ENCODE data around the gene CATSPERE.
A peak's percentile ranks its signal among the peaks of the same experiment; 100 is the strongest.
"Not testable (repeated sequence)": the region's sequence is repeated elsewhere in the genome, so short reads cannot be mapped to it uniquely, and the experiment has no call there.

The CATSPERE gene

GRCh38 chr1:244636488-244637259, 175.6 kb downstream of the CATSPERE start:
- no peak for DNase-seq

GRCh38 chr1:244639561-244639960, 178.5 kb downstream of the CATSPERE start:
- no peak for DNase-seq

GRCh38 chr1:244640917-244641316, 179.8 kb downstream of the CATSPERE start:
- no peak for DNase-seq

GRCh38 chr1:244642526-244642925, 181.5 kb downstream of the CATSPERE start:
- no peak for DNase-seq

- no peak for DNase-seq
Observed at GRCh38 chr1:244642988-244643387, 181.9 kb downstream of the CATSPERE start.

DNA sequence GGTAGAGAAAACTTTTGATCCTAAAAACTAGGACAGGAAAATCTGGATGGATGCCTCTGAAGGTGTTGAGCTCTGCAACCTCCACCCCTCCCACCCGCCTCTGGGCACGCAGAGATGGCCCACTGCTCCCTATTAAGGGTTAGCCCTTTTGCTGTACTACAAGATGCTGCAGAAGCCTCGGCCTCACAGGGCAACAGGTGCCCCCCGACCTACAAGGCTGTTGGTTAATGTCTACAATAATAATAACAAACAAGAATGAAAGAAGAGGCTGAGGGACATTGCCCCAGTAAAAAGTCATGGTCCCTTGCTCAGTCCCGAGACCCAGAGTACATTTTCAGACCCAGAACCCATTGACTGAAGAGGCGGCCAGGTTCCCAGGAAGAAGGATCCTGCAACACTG, 184.3 kb downstream of the CATSPERE start:
- DNase-seq: no peak

- no peak for DNase-seq
Observed at GRCh38 chr1:244645890-244646289, 184.8 kb downstream of the CATSPERE start.

DNA sequence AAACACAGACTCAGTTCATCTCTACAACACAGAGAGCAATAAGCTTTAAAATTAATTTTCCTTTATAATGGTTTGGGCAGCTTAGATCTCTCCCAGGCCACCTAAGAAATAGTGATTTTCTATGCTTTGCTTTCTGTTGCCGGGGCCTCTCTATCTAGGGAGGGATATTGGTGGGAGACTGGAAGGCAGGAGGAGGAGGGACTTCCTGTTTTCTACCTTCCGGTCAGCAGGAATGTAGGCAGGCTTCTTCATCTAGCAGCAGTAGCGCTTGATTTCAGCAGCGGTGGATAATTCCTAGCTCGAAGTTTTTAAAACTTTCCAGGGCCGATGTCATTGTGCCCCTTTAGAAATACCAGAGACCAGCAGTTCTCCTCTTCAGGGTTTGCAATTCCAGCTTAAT, 186.7 kb downstream of the CATSPERE start:
- DNase-seq: no peak

GRCh38 chr1:244651956-244652622, 191.0 kb downstream of the CATSPERE start:
- no peak for DNase-seq

GRCh38 chr1:244652623-244653438, 191.8 kb downstream of the CATSPERE start, which contains the start of gene DESI2:
Gene DESI2 (plus strand): TSS chr1:244653126. CDS start chr1:244653314, 188 bp downstream.
- peak; percentile 98 for DNase-seq

DNA sequence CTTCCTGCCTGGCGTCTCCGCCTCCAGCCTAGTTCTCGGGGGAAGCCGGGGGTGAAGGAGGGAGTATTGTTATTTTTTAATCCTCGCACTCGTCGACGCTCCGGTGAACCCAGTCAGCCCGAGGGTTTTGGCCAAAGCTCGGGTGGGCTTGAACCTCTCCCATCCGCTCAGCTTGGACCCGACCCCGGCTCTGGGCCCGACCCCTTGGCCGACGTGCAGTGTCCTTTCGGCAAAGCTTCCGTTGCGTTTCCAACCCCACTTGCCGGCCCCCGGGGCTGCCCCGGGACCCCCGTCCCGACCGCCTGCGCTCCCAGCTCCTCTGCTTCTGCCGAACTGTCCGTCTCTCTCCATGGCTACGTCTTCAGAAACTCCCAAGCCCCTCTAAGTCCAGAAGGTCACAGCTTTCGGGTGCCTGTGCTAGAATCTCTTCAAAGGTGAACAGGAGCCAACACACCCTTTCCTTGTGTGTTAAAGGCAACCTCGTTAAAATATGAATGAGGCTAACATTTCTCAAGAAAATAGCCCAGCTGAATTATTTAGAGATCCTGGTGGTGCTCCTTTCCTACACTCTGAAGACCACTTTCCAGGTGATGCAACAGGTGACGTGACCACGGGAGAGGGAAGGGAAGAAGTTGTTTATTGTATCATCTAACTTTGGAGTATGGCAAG, 192.5 kb downstream of the CATSPERE start:
- no peak for DNase-seq

- no peak for DNase-seq
Observed at GRCh38 chr1:244654108-244655038, 193.3 kb downstream of the CATSPERE start.

DNA sequence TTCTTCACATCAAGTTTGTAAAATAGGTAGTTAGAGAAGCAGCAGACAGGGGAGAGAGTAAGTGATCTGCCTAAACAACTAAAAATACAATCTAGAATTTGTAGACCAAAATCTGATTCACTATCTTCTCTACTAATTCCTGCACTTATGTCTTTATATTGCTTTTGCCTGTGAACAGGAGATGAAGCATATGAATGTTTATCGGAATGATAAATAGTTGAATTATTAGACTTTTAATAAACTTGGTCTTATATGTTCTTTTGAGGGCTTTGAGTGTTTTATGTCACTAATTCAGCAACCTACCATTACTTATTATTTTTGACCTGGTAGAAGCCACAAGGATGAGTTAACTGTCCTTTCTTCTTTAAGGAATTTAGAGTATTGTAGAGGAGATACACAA, 194.1 kb downstream of the CATSPERE start:
- no peak for DNase-seq

- no peak for DNase-seq
Observed at GRCh38 chr1:244657421-244657820, 196.3 kb downstream of the CATSPERE start.

DNA sequence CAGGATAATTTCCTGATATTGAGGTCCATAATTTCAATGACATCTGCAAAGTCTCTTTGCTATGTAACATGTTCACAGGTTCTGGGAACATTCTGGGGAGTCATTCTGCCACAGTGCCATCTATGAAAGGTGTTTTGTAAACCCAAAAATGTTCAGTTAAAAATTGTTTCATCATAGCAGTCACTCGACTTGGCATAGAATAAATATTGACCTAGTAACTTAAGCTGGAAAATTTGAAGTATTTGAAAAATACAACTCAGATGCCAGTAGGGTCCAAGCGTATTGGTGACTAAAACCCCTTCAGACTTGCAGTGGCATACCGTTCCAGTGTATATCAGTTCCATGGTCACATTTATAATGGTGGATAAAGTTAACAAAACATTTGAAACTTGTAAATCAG, 198.6 kb downstream of the CATSPERE start:
- DNase-seq: no peak

GRCh38 chr1:244660595-244660994, 199.5 kb downstream of the CATSPERE start:
- DNase-seq: no peak

GRCh38 chr1:244661569-244662312, 200.7 kb downstream of the CATSPERE start:
- DNase-seq: not testable (repeated sequence)

DNA sequence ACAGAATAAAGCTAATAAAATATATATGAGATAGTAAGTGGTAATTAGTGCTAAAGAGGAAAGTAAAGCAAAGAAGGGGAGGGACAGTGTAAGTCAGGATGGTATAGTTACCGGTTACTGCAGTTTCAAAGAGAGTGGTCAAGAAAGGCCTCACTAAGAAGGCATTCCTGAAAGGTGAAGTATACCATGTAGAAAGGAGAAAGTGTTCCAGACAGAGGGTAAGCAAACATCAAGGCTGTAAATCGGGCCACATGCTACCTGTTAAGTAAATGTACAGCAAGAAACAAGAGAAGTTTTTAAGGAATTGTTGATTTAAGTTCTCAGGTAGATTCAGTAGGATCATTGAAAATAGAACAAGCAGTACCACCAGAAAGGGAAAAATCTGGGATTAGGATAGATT, 201.5 kb downstream of the CATSPERE start:
- no peak for DNase-seq

DNA sequence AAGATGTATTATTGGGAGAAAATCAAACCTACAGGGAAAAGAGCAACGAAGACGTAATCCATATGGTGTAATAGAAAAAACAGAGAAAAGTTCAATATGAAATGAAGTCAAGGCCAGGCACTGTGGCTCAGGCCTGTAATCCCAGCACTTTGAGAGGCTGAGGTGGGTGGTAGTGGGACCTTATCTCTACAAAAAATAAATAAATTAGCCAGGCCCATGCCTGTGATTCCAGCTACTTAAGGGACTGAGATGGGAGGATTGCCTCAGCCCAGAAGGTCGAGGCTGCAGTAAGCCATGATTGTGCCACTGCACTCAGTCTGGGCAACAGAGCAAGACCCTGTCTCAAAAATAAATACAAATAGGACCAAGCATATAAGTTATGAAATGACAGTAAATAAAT, 203.3 kb downstream of the CATSPERE start:
- DNase-seq: no peak

- DNase-seq: no peak
Observed at GRCh38 chr1:244665771-244666217, 204.7 kb downstream of the CATSPERE start.

All from NCI-H2029 (cell line).